Left ventricle myocardium inferior (tissue), 1 donor: Measurements from ENCODE around the gene NPIPB2. TPM values are rescaled to one million over a fixed set of nuclear protein-coding genes. Genes with fewer than 3 reads are reported as not detected.

Source experiments
- DNase-seq: peaks from one replicate; pipeline ENCODE4 v3.0.0-alpha.2; 2020
- H3K27ac ChIP-seq: fragments of 200-600 bp; replicated peaks from 2 replicates; pipeline ENCODE4 v1.8.0; 2021
- H3K27me3 ChIP-seq: fragments of 200-600 bp; 2 replicates; pipeline ENCODE4 v1.8.0; 2021; ENCODE audit warnings: low read depth
- H3K36me3 ChIP-seq: fragments of 200-600 bp; 2 replicates; pipeline ENCODE4 v1.8.0; 2021
- H3K4me1 ChIP-seq: fragments of 200-600 bp; 2 replicates; pipeline ENCODE4 v1.8.0; 2021
- H3K4me3 ChIP-seq: fragments of 200-600 bp; 2 replicates; pipeline ENCODE4 v1.8.0; 2021; ENCODE audit warnings: mild to moderate bottlenecking, moderate library complexity
- H3K9me3 ChIP-seq: fragments of 200-600 bp; replicated peaks from 2 replicates; pipeline ENCODE4 v1.8.0; 2021
- intact Hi-C: fragments of 100-400 bp; cut with micrococcal nuclease; formaldehyde crosslinking; loops from one replicate; pipeline ENCODE4 v1.11.0; 2022
- total RNA-seq: library from RNA; stranded (reverse); fragmentation: NEBNext Ultra II Directional; extraction: Animal tissue kit (Norgen Biotek cat#: 25700); gene quantifications from one replicate; pipeline ENCODE4 v1.2.1, GENCODE V29; 2021
- TF ChIP-seq, protein P1 (sequence below): fragments of 200-600 bp; IDR thresholded peaks from 2 replicates; pipeline ENCODE4 v1.8.0; 2021; ENCODE audit warnings: antibody characterized with exemption, mild to moderate bottlenecking, borderline replicate concordance
- donor health status: DM: no; HTN: yes; CAD: no; lungs with severe emphysema.

The NPIPB2 gene
- total RNA-seq, 1 donor from 2014 or later = 0.77 TPM

DNA sequence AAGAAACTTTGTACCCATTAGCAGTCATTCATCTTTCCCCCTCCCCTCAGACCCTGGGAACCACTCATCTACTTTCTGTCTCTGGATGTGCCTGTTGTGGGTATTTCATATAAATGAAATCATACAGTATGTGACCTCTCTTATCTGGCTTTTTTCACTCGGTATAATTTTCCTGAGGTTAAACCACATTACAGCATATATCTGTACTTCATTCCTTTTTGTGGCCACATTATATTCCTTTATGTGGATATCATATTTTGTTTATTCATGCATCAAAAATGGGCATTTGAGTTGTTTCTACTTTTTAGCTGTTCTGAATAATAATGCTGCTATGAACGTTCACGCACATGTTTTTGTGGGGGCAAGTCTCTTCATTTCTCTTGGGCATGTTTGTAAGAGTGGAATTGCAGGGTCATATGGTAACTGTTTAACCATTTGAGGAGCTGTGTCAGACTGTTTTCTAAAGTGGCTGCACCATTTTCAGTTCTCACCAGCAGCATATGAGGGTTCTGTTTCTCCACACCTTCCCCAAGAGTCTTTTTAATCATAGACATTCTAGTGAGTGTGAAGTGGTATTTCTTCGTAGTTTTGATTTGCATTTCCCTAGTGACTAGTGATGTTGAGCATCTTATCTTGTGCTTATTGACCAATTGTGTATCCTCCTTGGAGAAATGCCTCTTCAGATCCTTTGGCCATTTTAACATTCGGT, 38.4 kb upstream of the NPIPB2 start:
- intact Hi-C loops = no loop called here
- Histone ChIP-seq H3K27ac (no peak overlapping the region), H3K27me3 (no peaks in the 10 kb centered on the region), H3K9me3 (no peaks in the 10 kb centered on the region), H3K4me1 (peaks cover 33% of the 10 kb centered on the region), H3K4me3 (no peak overlapping the region), H3K36me3 (no peaks in the 10 kb centered on the region)
- no peak for DNase-seq
- TF ChIP-seq, protein P1, sequence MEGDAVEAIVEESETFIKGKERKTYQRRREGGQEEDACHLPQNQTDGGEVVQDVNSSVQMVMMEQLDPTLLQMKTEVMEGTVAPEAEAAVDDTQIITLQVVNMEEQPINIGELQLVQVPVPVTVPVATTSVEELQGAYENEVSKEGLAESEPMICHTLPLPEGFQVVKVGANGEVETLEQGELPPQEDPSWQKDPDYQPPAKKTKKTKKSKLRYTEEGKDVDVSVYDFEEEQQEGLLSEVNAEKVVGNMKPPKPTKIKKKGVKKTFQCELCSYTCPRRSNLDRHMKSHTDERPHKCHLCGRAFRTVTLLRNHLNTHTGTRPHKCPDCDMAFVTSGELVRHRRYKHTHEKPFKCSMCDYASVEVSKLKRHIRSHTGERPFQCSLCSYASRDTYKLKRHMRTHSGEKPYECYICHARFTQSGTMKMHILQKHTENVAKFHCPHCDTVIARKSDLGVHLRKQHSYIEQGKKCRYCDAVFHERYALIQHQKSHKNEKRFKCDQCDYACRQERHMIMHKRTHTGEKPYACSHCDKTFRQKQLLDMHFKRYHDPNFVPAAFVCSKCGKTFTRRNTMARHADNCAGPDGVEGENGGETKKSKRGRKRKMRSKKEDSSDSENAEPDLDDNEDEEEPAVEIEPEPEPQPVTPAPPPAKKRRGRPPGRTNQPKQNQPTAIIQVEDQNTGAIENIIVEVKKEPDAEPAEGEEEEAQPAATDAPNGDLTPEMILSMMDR = no peak

DNA sequence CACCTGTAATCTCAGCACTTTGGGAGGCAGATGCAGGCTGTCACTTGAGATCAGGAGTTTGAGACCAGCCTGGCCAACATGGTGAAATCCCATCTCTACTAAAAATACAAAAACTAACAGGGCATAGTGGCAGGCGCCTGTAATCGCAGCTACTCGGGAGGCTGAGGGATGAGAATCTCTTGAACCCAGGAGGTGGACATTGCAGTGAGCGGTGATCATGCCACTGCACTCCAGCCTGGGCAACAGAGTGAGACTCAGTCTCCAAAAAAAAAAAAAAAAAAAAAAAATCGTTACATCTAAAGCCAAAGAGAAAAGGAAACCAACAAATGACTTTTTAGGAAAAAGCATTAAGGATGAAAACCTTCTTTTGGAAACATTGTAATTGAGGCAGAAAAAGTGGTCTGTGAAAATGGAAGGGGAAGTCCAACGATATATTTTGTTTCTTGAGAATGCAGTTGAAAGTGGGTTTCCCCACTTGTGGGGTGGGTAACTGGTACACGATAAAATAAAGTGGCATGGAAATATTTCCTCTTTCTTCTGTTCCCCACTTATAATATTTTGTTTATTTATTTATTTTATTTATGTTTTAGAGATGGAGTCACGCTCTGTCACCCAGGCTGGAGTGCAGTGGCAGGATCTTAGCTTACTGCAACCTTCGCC, 37.3 kb upstream of the NPIPB2 start:
- Histone ChIP-seq H3K36me3 (no peaks in the 10 kb centered on the region), H3K9me3 (no peaks in the 10 kb centered on the region), H3K27ac (no peak overlapping the region), H3K27me3 (no peaks in the 10 kb centered on the region), H3K4me1 (peaks cover 33% of the 10 kb centered on the region), H3K4me3 (no peak overlapping the region)
- intact Hi-C loops = no loop called here
- TF ChIP-seq, protein P1 = no peak
- DNase-seq = no peak

DNA sequence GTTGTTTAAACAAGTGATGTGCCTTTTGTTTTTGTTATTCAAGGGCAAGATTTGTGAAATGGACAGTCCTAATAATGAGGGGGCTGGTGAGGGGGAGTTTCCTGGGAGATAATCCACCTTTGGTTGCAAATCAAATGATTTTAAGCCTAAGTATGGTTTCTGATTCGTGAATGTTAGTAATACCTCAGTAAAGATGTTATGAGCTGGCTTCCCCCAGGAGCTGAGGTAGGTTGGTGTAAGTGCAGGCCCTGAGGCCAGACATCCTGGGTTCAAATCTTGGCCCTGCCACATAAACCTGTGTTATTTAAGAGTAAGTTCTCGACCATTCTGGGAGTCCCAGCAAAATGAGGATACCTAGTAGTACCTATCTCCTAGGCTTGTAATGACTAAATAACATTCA, 36.2 kb upstream of the NPIPB2 start:
- Histone ChIP-seq H3K27me3 (no peaks in the 10 kb centered on the region), H3K36me3 (no peaks in the 10 kb centered on the region), H3K4me3 (peak overlapping the region; percentile 93), H3K27ac (peak overlapping the region; percentile 90), H3K9me3 (no peaks in the 10 kb centered on the region), H3K4me1 (peaks cover 33% of the 10 kb centered on the region)
- TF ChIP-seq, protein P1 = no peak
- DNase-seq = no peak
- intact Hi-C loops = no loop called here

DNA sequence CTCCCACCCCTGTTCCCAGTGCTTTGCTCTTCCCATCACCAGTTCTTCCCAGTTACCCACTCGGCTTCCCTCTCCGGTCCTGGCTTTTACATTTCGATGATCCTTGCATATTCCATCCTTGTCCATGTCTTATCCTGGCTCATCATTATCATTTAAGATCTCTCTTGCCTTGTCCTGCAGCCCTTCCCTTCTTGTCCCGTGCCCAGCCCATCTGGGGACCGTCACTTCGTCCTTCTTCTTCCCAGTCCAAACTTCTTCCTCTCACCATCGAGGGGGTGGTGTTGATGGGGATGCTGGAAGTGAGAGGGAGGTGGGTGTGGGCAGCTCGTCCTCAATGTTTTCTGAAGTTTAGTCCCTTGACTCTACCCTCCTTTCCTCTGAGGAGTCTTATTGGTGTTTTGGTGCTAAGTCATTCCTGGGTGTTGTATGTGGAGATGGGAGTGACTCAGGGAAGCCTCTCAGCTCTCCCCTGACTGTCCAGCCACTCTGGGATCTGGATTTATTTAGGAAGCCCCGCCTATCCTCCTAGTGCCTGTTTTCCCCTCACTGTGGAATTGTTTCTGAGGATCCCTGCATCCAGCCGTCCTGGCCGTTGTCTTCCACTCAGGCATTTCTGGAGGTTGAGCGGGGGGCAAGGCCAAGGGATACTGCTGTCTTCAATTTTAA, 35.7 kb upstream of the NPIPB2 start:
- H3K36me3 ChIP-seq = no peaks in the 10 kb centered on the region
- H3K27ac ChIP-seq = peak overlapping the region; percentile 90
- no peaks in the 10 kb centered on the region for H3K9me3 ChIP-seq
- peak overlapping the region; percentile 93 for H3K4me3 ChIP-seq
- TF ChIP-seq, protein P1 = no peak
- no peaks in the 10 kb centered on the region for H3K27me3 ChIP-seq
- peaks cover 33% of the 10 kb centered on the region for H3K4me1 ChIP-seq
- intact Hi-C loops = no loop called here
- DNase-seq = no peak

DNA sequence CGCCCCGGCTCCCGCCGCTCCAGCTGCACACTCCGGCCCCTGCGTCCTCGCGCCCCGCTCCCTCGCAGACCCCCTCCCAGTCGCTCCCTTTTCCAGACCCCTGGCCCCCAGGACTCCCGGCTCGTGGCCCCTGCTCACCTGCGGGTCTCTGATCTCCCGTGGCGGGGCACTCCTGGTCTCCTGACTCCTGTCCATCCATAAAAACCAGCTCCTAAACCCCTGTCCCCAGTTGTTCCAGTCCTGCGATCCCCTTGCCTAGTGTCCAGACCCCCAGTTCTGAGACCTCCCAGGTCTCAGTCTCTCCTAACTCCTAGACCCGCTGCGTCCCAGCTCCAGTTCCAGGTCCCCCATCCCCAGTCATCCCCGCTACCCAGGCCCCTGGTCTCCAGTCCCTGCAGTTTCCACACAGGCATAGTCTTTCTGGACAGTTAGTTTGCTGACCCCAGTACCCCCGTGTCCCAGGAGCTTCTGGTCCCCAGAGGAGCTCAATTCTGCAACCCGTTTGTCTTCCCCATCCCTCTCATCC, 35.1 kb upstream of the NPIPB2 start:
- H3K27me3 ChIP-seq = no peaks in the 10 kb centered on the region
- peak overlapping the region; percentile 93 for H3K4me3 ChIP-seq
- no peaks in the 10 kb centered on the region for H3K9me3 ChIP-seq
- H3K4me1 ChIP-seq = peaks cover 33% of the 10 kb centered on the region
- TF ChIP-seq, protein P1 = no peak
- H3K36me3 ChIP-seq = no peaks in the 10 kb centered on the region
- DNase-seq = no peak
- H3K27ac ChIP-seq = peak overlapping the region; percentile 90
- intact Hi-C loops = no loop called here
